GM21528 (cell line): ENCODE results near the gene MSANTD3.
"Not testable (repeated sequence)": the region's sequence is repeated elsewhere in the genome, so short reads cannot be mapped to it uniquely, and the experiment has no call there.

Experiments used
- ATAC-seq: cut with Tn5 transposase; IDR thresholded peaks from one replicate; pipeline ENCODE4 v1.9.1; 2021; ENCODE audit warnings: mild to moderate bottlenecking, moderate library complexity; ENCODE audit not compliant: unreplicated experiment, low FRiP score

MSANTD3 gene

DNA sequence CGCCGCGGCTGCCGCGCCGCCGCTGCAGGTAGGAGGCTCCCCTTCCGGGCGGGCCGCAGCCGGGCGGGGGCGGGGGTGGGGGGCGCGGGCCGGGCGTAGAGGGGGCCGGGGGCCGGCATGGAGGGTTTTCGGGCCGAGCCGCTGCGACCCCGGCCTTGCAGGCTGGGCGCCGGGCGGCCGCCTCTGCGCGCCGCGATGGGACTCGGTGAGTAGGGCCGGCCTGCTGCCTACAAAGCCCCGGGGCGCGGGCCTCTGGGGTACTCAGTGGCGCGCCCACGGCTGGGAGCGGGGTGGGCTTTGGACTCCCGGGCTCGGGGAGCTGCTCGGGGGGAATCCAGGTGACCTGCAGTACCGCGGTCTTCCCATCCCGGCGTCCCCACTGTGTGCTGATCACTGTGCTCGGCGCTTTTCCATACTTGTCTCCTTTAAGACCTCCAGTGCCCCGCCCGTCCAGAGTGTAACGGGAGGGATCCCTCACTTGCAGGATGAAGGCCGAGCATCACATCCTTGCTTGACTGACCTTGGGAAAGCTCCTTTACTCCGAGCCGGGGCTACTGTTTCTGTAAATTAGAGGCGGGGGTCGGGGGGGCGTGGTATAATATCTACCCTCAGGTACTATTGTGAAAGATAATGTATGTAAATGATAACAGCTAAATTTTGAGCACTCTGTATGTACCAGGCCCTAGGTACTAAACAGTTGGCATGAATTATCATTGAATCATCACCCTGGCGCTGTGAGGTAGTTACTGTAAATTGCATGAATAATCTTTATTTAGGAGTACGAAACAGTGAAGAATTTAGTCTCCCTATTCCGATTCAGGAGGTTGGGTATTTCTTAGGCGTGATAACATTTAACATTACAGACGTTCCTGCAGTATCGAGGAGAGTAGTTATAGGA, 672 bp downstream of the MSANTD3 start:
- peak; percentile 60 for ATAC-seq

DNA sequence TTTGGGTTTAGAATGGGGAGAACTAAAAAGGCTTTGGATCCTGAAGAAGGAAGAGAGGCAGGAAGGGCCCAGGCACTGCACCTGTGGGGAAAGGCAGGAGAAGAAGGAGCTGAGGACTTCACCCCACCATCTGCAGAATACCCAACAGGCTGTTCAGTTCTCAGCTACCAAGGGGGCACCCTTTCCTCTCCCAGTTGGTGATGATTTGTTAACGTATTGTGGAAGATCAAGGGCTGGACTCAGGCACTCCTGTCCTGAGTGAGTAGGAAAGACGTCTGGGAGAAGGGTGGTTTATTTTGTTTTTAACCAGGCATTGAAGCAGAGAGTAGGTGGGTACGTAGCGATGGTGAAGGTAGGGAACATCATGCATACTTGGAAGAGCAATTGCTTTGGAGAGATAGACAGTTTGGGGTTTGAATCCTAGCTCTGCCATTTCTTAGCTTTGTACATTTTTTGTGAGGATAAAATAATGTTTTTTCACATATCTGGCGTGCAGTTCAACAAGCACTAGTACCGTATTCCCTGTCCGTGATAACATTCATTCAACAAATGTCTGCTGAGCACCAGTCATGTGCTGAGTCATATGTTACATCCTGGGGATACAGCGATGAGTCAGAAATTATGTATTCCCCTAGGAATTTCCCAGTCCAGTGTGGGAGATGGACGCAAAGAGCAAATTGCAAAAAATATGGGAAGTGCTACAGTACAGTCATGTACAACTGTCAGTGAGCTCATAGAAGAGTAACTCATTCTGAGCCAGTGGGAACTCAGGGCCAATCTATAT, 2.1 kb downstream of the MSANTD3 start:
- no peak for ATAC-seq

DNA sequence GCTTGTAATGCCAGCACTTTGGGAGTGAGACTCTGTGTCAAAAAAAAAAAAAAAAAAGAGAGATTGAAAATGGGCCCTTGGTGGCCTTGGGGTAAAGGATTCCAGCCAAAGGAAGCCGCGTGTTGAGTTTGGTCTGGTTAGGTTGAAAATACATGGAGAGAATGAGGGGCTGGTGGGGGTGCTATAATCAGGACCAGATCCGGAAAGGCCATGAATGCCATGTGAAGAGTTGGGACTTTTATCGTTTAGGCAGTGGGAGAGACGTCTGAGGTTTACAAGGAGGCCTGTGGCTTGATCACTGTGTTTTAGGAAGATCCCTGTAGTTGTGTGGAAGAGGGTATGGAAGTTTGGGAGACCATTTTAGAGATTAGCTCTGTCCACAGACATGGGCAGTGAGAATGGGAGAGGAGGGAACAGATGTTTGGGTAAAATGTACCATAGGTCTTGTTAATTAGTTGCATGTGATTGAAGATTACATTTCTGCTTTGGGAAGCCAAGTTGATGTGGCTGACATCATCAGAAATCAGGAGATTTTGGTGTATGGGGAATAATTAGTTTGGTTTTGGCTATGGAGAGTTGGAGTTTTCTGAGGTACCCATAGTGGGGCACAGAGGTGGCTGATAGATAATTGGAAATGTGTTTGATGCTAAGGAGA, 3.5 kb downstream of the MSANTD3 start:
- no peak for ATAC-seq

DNA sequence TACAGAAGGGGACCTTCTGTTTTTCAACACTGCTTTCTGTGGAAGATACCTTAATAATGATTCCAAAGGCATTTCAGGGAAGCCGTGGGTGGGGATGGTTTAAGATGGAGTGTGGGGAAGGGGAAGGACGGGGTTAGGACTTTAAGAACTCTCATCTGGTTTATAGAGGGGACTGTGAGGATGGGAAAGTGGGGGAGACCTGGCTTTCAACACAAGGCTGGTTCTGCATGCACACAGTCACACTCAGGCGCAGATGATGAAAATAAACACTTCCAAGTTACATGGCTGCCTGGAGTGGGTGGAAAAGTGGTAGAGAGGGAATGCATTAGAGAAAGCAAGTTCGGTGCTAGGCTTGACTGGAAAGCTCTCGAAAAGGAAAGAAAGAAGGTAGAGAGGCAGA, 4.9 kb downstream of the MSANTD3 start:
- ATAC-seq, result no peak

GRCh38 chr9:100432736-100433135, 5.8 kb downstream of the MSANTD3 start:
- ATAC-seq, result no peak

DNA sequence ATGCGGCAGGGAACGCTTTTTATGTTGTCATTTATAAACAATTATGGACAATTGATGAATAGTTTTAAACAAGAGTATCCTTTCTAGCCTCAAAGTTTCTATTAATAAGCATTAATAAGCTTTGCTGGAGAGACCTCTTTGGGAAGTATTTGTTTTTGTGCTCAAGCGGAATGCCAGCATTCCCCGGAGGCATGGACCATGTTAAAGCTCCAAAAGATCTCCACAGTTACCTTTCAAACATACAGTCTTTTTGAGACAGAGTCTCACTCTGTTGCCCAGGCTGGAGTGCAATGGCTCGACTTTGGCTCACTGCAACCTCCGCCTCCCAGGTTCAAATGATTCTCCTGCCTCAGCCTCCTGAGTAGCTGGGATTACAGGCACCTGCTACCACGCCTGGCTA, 9.6 kb downstream of the MSANTD3 start:
- ATAC-seq, result no peak

GRCh38 chr9:100437860-100438805, 11.2 kb downstream of the MSANTD3 start:
- ATAC-seq, result no peak

DNA sequence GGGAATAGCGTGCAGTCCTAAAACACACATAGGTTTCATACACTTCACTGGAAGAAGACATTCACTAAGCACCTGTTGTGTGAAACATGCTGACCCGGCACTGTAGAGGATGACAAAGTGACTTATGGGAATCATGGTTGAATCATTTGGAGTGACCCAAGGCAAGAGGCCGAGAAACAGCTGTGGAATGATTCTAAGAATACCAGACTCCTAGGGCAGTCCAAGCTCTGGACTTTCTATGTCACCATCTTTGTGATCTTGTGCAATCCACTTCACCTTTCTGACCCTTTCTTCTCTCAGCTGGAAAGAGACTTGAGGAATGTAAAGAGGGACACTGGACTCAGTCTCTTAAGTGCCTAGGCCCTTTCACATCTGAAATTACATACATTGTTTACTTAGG, 13.1 kb downstream of the MSANTD3 start:
- no peak for ATAC-seq

- not testable (repeated sequence) for ATAC-seq
Observed at GRCh38 chr9:100440487-100440886, 13.5 kb downstream of the MSANTD3 start.

- ATAC-seq, result no peak
Observed at GRCh38 chr9:100441911-100442361, 15.0 kb downstream of the MSANTD3 start.

DNA sequence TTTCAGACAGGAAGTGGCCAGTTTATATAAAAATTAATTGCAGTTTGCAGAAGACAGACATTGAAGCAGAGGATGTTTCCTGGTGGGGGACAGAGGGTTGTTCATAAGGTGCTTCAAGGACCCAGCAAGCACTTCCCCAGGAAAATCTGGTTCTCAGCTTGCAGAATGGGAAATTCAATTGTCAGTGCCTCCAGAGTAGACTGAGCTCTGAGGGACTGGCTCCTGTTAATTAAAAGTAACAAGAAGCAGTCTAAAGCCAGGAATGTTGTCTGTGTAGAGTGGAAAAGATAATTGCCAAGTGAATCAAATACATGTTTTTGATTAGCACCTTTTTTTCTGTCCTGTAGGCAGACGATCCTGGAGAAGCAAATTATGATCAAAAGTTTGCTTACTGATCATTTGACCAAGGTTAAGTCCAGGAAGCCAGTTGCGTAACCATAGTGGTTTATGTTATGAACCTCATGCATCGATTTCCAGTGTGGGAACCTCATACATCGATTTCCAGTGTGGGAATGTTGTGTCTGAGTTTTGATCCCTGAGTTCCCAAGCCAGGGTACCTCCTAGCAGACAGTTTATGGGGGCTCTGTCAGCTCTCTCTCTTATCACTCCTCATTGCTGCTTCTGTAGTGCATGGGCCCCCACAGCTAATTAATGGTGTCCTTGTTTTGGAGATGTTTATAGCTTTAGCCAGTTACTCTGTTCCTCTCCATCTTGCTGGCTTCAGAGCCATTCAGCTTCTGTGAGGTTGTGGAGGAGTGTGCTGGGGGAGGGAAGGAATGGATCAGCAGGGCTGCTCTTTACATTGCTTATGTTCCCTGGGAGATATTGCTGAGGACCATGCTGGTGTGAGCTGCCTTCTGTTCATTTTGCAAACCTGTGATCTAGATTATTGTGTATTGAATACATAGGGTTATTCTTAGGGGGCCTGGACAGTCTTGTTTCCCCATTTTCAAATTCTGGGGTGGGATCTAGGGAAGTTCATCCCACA, 17.1 kb downstream of the MSANTD3 start:
- no peak for ATAC-seq

DNA sequence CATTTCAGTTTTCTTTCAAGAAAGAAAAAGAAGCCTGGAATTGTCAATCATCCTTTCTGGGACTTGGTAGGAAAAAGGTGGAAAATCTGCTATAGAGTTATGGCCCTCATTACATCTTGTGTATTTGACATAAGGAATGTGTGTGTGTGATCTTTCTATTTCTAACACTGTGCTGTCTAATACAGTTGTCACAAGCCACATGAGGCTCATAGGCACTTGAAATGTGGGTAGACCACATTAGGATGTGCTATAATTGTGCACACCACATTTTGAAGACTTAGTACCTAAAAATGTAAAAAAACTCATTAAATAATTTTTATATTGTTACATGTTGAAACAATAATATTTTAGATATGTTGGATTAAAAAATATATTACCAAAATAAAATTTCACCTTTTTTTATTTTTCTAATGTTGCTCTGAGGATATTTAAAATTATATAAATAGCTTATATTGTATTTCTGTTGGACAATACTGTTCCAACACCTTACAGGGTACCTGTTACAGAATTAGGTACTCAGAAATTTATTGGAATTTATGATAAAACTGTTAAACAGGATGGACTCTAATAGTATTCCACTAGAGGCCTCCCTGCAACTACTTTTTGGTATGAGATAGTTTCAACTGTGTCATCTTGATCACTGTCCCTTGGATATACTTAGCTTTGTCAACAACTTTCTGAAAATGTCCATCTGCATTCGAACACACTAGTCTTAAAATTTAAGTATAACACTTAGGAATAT, 18.4 kb downstream of the MSANTD3 start:
- ATAC-seq, result no peak

DNA sequence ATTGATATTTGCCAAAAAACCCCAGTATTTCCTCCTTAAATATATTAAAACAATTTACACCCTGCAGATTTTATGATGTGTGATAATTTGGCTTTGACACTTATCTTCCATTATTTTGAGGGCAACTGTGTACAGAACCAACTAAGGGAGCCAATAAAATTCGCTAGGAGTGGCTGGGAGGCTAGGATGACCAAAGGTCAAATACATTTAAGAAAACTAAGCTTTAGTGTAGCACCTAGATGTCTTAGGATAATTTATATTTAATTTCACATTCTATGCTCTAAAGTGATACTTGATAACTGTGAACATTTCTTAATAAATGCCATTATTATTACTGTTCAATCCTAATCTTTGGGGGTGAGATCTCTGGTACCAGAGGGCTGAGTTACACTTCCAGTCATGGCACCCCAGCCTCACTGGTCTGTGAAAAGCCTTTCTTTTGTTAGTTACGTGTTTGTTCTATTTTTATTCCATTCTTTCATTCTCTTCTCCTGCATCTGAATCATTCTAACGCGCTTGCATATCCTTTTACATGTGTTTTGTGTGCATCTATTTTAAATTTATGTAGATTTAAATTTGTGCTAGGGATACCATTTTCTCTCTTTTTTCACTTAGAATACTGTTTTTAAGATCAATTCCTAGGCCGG, 19.1 kb downstream of the MSANTD3 start:
- no peak for ATAC-seq

DNA sequence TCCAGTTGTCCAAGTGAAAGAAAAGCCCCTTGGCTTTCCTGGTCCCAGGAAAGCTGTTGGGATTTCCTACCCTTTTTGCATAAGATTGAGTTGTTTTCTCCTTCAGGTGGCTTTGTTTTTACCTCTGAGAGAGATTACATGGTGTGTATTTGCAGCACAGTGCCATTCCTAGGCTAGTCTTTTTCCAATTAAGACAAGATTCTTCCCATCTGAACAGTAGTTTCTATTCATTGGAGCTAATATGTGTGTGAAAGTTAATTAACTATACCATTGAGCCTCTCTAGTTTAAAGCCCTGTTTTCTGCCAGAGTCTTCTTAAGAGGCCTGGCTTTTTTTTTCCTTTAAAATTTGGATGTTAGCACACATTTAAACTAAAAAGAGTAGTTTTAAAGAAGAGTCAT, 20.1 kb downstream of the MSANTD3 start:
- ATAC-seq, result no peak

- no peak for ATAC-seq
Observed at GRCh38 chr9:100448266-100448665, 21.3 kb downstream of the MSANTD3 start.

DNA sequence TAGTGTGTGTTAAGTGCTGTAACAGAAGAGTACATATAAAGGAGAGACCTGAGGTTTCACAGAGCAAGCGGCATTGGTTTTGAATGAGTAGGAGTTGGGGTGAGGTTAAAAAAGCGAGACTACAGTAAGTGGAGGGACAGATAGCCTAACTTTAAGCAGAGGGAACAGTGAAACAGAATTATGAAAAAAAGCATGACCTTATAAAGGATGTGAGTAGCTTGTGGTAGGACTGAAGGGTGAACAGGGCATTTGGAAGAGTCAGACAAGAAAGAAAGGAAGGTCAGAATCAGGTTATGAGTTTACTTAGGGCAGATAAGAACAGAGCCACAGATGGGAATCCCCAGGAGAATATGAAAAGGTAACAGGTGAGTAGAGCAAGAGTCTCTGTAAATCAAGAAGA, 22.5 kb downstream of the MSANTD3 start:
- ATAC-seq, result peak; percentile 73

GRCh38 chr9:100452894-100453293, 26.0 kb downstream of the MSANTD3 start:
- no peak for ATAC-seq

- ATAC-seq, result no peak
Observed at GRCh38 chr9:100455470-100455869, 28.5 kb downstream of the MSANTD3 start.
